ENCODE results near the gene C10orf62.
"Not testable (repeated sequence)": the region's sequence is repeated elsewhere in the genome, so short reads cannot be mapped to it uniquely, and the experiment has no call there.

The C10orf62 gene

DNA sequence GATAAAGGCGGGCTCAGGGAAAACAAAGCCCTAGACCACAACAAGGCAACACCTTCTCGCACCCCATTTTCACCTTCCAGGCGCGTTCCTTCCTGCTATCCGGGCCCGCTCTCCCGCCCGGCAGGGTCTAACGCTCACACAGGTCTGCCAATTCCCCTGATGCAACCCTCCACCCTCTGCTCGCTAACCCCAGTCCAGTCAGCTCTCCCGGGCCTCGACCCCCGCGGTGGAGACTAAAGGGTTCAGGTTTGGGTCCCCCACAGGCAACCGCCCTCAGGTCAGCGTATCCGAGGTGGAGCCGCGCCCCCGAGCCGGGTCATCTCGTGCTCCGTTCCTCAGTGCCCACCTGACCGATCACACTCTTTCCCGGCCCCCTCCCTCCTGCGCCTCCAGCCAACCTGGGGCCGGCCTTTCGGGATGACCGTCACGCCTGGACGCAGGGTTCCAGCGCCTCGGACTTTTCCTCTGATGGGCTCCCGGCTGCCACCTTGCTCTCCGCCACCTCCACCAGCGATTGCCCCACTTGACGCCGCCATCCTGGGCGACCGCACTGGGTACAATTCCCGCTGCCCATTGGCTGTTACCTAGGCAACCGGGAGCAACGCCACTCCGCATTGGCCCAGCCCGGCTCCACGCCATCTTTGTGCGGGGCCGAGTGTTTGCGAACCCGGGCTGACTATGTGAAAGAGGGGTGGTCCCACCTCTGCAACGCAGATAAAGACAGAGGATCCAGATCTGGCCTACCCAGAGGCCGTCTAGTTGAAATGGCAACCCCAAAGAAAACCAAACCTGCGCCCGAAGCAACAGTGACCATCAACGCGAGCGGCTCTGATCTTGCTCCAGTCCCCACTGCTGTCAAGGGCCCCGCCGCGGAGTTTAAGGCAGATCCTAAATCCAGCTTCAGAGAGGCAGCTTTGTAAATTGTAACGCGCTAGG, 43.7 kb downstream of the C10orf62 start, which contains the start of gene MORN4:
Gene MORN4, minus strand, starts transcription at position 552 of the 936 bp plus-strand sequence. CDS start 13,847 bp downstream, outside the sequence.
- DNase-seq: peak; percentile 88

DNA sequence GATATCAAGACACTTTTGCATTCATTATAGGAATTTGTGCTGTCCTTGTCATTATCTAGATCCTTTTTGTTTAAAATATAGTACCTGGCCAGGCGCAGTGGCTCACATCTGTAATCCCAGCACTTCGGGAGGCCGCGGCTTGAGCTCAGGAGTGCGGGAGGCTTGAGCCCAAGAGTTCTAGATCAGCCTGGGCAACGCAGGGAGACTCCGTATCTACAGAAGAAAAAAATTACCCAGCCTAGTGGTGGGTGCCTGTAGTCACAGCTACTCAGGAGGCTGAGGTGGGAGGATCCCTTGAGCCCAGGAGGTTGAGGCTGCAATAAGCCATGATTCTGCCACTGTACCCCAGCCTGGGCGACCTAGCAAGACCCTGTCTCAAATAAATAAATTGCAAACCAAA, 44.4 kb downstream of the C10orf62 start:
- DNase-seq: no peak

DNA sequence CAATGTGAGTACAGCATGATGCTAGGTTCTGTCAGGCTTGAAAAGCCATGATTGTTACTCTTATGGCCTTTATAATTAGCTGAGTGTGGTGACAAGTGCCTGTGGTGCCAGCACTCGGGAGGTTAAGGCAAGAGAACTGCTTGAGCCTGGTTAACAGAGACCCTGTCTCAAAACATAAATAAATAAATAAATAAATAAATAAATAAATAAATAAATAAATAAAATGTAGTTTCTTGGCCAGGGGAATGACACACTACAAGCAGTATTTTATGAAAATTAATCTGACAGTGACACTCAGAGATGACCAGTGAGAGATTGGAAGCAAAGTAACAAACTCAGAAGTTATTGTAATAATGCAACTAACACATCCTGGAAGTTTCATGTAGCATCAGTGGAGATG, 46.1 kb downstream of the C10orf62 start:
- DNase-seq: no peak

DNA sequence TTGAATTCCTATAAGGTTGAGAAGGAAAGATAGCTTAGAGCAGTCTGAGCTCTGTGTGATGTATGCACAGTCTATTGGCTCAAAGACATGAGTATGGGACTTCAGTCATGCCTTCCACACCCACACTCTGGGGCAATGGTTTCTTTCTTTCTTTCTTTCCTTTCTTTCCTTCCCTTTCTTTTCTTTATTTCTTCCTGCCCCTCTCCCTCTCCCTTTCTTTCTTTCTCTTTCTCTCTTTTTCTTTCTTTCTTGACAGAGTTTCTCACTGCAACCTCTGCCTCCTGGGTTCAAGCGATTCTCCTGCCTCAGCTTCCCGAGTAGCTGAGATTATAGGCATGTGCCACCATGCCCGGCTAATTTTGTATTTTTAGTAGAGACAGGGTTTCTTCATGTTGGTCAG, 49.6 kb downstream of the C10orf62 start:
- not testable (repeated sequence) for DNase-seq

DNA sequence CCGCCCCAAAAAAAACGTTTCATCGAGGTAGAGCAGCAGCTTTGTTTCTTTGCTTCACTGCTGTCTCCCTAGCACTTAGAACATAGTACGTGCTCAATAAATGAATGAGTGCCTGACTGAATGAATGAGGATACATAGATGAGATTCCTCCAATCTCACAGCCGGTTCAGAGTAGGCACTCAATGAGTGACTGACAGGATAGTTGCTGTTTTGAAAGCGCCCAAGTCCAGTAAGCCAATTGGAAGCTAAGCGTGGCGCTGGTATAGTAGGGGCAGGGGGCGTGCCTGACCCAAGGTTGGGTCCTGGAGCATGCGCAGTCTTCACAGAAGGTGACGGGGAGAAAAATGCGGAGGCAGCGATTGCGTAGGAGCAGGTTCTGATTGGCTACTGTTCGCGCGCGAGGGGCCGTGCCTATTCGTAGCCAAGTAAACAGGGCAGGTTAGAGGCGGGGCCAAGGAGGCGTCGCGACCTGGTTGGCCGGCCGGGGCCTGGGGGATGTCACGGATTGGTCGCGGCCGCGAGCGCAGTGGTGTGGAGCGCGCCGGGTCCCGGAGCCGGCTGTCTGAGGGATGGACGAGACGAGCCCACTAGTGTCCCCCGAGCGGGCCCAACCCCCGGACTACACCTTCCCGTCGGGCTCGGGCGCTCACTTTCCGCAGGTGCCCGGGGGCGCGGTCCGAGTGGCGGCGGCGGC, 50.8 kb downstream of the C10orf62 start, which contains the start of gene PI4K2A:
Gene PI4K2A, plus strand, starts transcription at position 498 of the 694 bp plus-strand sequence. Its CDS starts 72 bp downstream, at position 570.
- DNase-seq: peak; percentile 99

Measured in kidney glomerular epithelial cell (primary cell).